ENCODE measurements around the gene WASF1. TPM values are rescaled to one million over a fixed set of nuclear protein-coding genes. Genes with fewer than 3 reads are reported as not detected.
"Not testable (repeated sequence)": the region's sequence is repeated elsewhere in the genome, so short reads cannot be mapped to it uniquely, and the experiment has no call there.

Gene WASF1
- total RNA-seq, 1 donor from 2014 or later = 13.0 TPM

DNA sequence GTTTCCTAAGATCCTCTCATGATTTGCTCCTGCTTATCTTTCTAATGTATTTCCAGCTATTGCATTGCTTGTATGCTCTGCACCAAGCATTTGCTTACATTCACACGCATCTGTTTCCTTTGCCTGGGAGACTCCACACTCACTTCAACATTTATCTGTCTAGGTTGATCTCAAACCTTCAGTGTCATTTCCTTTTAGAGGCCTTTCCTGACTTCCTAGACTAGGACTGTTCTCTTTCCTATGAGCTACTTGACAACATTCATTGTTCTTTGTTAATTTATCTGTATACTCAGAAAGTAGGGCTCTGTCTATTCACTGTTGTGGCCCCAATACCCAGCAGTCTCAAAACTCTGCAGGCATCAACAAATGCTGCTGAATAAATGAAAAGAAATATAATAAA, 84.4 kb downstream of the WASF1 start:
- DNase-seq (ENCODE audit: low read depth) = no peak
- TF ChIP-seq, protein P1, sequence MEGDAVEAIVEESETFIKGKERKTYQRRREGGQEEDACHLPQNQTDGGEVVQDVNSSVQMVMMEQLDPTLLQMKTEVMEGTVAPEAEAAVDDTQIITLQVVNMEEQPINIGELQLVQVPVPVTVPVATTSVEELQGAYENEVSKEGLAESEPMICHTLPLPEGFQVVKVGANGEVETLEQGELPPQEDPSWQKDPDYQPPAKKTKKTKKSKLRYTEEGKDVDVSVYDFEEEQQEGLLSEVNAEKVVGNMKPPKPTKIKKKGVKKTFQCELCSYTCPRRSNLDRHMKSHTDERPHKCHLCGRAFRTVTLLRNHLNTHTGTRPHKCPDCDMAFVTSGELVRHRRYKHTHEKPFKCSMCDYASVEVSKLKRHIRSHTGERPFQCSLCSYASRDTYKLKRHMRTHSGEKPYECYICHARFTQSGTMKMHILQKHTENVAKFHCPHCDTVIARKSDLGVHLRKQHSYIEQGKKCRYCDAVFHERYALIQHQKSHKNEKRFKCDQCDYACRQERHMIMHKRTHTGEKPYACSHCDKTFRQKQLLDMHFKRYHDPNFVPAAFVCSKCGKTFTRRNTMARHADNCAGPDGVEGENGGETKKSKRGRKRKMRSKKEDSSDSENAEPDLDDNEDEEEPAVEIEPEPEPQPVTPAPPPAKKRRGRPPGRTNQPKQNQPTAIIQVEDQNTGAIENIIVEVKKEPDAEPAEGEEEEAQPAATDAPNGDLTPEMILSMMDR (conservative IDR thresholded peaks at IDR 0.05; ENCODE audit: low read depth, low read length) = no peak

DNA sequence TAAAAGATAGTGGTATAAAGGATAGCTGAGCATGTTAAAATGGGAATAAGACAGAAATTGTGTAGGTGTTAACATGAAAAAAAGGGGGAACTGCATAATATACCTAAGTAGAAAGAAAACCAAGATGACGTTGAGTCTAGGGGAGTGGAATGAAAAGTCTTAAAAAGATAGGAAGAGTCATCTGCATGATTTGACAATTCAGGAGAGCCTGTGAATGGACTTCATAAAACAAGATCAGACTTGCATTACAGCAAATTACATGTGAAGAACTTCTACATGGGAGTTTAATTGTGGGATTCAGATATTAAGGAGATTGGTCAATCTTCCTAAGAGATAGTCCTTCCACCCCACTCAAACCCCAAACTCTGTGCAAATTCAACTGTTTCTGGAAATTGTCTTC, 85.5 kb downstream of the WASF1 start:
- no peak overlapping the region for H3K4me3 ChIP-seq (ENCODE audit: low read depth, low read length)
- no peak for DNase-seq (ENCODE audit: low read depth)
- TF ChIP-seq, protein P1 (conservative IDR thresholded peaks at IDR 0.05; ENCODE audit: low read depth, low read length) = no peak

More for the DNA sequence above, 84.4 kb downstream of the WASF1 start:
- no peak overlapping the region for H3K4me3 ChIP-seq (ENCODE audit: low read depth, low read length)

DNA sequence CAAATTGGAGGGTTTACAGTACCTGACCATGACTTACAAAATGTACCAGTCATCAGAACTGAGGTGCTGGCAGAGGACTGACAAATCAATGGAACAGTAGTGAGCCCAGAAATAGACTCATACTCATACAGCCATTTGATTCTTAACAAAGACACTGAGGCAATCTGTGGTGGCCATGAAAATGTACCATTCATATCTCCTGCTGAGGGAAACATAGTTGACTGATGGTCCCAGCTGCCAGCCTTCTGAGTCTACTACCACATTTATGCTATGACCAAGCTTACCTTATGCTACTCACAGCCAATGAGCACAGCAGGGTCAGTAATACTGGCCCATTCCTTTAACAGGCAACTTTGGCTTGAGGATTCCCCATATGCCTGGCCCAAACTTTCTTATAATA, 88.6 kb downstream of the WASF1 start:
- no peak for DNase-seq (ENCODE audit: low read depth)
- no peak overlapping the region for H3K4me3 ChIP-seq (ENCODE audit: low read depth, low read length)
- TF ChIP-seq, protein P1 (conservative IDR thresholded peaks at IDR 0.05; ENCODE audit: low read depth, low read length) = no peak

DNA sequence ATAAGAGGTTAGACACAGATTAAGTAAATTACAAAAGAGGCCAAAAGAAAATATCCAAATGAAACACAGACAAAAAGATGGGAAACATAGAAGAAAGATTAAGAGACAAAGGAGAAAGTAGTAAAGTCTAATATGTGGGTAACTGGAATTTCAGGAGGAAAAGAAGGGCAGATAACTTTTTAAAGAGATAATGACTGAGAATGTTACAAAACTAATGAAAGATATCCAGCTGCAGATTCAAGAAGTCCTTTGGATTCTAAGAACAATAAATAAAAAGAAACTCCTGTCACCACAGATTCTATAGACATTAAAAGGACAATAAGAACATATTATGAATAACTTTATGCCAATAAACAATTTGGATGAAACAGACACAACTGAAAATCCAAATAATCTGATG, 90.1 kb downstream of the WASF1 start:
- TF ChIP-seq, protein P1 (conservative IDR thresholded peaks at IDR 0.05; ENCODE audit: low read depth, low read length) = no peak
- H3K4me3 ChIP-seq (ENCODE audit: low read depth, low read length) = no peak overlapping the region
- no peak for DNase-seq (ENCODE audit: low read depth)

DNA sequence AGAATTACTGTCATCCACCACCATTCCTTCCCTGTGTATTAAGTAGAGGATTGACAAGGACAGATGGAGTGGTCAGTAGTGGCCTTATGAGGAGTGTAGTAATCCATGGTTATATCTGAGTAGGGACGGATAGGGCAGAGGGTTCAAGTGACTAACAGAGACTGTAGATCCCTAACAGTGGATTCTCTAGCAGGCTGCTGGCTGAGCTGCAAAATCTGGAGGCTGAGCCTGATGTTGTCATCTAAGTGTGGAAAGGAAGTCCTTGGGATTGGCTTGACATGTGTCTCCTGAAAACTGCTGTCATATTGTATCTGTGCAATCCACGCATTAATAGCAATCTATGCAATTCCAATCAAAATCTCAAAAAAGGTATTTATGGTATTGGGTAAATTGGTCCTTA, 94.2 kb downstream of the WASF1 start:
- no peak overlapping the region for H3K4me3 ChIP-seq (ENCODE audit: low read depth, low read length)
- TF ChIP-seq, protein P1 (conservative IDR thresholded peaks at IDR 0.05; ENCODE audit: low read depth, low read length) = no peak
- DNase-seq (ENCODE audit: low read depth) = no peak

DNA sequence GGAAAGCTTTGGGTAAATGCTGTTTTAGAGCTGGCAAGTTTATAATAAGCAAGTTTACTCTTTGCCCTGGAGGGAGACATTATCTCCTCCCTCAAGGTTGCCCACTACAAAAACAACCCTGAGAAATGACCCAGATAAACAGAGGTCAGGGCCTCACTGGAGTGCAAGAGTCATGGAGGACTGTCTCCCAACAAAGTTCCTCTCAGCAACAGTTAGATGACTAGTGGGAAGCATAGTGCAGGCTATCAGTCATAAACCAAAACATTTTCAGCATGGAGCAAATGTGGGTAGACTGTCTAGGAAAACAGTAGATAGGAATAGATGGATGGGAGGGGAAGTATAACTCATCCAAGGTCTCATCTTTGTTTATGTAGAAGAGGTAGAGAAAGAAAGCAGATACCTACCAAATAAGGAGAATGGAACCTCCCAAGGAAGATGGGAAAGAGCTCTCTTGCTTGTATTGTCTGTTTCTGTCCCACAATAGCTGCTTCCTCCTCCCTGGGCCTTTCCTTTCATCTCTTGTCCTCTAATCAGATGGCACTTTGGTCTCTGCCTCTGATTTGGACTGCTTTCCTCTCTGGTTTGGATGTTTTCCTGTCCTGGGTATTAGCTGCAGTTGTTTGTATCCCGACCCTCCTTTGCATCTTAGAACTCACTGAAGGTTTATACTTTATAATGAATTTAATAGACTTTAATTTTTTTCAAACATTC, 95.4 kb downstream of the WASF1 start:
- TF ChIP-seq, protein P1 (conservative IDR thresholded peaks at IDR 0.05; ENCODE audit: low read depth, low read length) = no peak
- no peak overlapping the region for H3K4me3 ChIP-seq (ENCODE audit: low read depth, low read length)
- DNase-seq (ENCODE audit: low read depth) = no peak

DNA sequence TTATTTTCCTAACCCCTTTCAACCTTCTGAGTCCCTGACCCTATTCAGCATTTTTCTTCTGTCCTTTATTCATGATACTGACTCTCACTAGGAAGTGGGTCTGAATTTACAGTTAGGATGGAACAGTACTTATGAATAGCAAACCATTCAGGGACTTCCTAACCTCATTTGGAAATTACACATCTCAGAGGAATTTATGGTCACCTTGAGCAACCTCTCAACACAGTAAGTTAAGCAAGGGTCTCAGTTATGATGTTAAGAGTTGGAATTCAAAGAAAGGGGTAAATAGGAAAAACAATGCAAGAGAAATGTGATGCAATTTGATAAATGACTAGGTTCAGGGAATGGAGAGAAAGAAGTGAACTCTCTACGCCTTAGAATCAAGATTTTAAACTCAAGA, 104.1 kb downstream of the WASF1 start:
- peak; percentile 7 for DNase-seq (ENCODE audit: low read depth)
- TF ChIP-seq, protein P1 (conservative IDR thresholded peaks at IDR 0.05; ENCODE audit: low read depth, low read length) = no peak
- no peak overlapping the region for H3K4me3 ChIP-seq (ENCODE audit: low read depth, low read length)

DNA sequence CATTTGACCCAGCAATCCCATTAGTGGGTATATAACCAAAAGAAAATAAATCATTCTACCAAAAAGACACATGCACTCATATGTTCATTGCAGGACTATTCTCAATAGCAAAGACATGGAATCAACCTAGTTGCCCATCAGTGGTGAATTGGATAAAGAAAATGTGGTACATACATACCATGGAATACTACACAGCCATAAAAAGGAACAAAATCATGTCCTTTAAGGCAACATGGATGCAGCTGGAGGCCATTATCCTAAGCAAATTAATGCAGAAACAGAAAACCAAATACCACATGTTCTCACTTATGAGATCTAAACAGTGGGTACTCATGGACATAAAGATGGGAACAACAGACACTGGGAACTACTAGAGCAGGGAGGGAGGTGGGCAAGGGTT, 106.0 kb downstream of the WASF1 start:
- not testable (repeated sequence) for H3K4me3 ChIP-seq (ENCODE audit: low read depth, low read length); DNase-seq (ENCODE audit: low read depth)

Measured in epithelial cell of proximal tubule (primary cell).